ENCODE data around the gene RAI2. TPM values are rescaled to one million over a fixed set of nuclear protein-coding genes. Genes with fewer than 3 reads are reported as not detected.

Gene RAI2
- total and polyA plus RNA-seq, 2 experiments from 2014 or later, result 0.83 to 0.99 TPM

DNA sequence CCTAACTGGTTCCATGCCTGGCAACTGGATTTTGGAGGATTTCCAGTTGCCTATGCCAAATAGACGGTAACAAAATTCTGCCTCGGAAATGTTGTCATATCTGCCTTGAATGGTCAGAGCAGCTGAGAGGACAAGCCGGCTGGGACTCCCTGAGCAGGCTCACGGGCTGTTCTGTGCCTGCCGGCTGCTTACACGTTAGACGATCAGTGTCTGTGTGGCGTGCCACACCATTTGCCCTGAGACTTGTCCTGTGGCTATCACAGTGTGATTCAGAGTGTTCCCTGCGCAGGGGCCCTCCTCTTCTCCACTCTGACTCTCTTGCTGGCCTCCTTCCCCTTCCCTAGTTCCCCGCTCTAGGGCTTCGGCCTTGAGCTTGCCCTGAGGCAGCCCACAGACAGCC is 42.4 kb downstream of the RAI2 start (continued):
- TF ChIP-seq, protein P1, sequence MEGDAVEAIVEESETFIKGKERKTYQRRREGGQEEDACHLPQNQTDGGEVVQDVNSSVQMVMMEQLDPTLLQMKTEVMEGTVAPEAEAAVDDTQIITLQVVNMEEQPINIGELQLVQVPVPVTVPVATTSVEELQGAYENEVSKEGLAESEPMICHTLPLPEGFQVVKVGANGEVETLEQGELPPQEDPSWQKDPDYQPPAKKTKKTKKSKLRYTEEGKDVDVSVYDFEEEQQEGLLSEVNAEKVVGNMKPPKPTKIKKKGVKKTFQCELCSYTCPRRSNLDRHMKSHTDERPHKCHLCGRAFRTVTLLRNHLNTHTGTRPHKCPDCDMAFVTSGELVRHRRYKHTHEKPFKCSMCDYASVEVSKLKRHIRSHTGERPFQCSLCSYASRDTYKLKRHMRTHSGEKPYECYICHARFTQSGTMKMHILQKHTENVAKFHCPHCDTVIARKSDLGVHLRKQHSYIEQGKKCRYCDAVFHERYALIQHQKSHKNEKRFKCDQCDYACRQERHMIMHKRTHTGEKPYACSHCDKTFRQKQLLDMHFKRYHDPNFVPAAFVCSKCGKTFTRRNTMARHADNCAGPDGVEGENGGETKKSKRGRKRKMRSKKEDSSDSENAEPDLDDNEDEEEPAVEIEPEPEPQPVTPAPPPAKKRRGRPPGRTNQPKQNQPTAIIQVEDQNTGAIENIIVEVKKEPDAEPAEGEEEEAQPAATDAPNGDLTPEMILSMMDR (conservative IDR thresholded peaks at IDR 0.05; ENCODE audit: low read depth in 2 of 2), result no peak
- no peak for TF ChIP-seq ZNF331 (CRISPR knock-in tag; IDR thresholded peaks at IDR 0.05; ENCODE audit: low read depth)
- no peak for TF ChIP-seq EZH2 (IDR thresholded peaks at IDR 0.05; ENCODE audit: low read depth, unreplicated experiment)
- TF ChIP-seq POLR2AphosphoS5 (IDR thresholded peaks at IDR 0.05; ENCODE audit: low read depth), result no peak
- TF ChIP-seq NANOG (IDR thresholded peaks at IDR 0.05; ENCODE audit: borderline replicate concordance), result no peak
- TF ChIP-seq ZNF114 (CRISPR knock-in tag; IDR thresholded peaks at IDR 0.05), result no peak
- TF ChIP-seq, protein P2, sequence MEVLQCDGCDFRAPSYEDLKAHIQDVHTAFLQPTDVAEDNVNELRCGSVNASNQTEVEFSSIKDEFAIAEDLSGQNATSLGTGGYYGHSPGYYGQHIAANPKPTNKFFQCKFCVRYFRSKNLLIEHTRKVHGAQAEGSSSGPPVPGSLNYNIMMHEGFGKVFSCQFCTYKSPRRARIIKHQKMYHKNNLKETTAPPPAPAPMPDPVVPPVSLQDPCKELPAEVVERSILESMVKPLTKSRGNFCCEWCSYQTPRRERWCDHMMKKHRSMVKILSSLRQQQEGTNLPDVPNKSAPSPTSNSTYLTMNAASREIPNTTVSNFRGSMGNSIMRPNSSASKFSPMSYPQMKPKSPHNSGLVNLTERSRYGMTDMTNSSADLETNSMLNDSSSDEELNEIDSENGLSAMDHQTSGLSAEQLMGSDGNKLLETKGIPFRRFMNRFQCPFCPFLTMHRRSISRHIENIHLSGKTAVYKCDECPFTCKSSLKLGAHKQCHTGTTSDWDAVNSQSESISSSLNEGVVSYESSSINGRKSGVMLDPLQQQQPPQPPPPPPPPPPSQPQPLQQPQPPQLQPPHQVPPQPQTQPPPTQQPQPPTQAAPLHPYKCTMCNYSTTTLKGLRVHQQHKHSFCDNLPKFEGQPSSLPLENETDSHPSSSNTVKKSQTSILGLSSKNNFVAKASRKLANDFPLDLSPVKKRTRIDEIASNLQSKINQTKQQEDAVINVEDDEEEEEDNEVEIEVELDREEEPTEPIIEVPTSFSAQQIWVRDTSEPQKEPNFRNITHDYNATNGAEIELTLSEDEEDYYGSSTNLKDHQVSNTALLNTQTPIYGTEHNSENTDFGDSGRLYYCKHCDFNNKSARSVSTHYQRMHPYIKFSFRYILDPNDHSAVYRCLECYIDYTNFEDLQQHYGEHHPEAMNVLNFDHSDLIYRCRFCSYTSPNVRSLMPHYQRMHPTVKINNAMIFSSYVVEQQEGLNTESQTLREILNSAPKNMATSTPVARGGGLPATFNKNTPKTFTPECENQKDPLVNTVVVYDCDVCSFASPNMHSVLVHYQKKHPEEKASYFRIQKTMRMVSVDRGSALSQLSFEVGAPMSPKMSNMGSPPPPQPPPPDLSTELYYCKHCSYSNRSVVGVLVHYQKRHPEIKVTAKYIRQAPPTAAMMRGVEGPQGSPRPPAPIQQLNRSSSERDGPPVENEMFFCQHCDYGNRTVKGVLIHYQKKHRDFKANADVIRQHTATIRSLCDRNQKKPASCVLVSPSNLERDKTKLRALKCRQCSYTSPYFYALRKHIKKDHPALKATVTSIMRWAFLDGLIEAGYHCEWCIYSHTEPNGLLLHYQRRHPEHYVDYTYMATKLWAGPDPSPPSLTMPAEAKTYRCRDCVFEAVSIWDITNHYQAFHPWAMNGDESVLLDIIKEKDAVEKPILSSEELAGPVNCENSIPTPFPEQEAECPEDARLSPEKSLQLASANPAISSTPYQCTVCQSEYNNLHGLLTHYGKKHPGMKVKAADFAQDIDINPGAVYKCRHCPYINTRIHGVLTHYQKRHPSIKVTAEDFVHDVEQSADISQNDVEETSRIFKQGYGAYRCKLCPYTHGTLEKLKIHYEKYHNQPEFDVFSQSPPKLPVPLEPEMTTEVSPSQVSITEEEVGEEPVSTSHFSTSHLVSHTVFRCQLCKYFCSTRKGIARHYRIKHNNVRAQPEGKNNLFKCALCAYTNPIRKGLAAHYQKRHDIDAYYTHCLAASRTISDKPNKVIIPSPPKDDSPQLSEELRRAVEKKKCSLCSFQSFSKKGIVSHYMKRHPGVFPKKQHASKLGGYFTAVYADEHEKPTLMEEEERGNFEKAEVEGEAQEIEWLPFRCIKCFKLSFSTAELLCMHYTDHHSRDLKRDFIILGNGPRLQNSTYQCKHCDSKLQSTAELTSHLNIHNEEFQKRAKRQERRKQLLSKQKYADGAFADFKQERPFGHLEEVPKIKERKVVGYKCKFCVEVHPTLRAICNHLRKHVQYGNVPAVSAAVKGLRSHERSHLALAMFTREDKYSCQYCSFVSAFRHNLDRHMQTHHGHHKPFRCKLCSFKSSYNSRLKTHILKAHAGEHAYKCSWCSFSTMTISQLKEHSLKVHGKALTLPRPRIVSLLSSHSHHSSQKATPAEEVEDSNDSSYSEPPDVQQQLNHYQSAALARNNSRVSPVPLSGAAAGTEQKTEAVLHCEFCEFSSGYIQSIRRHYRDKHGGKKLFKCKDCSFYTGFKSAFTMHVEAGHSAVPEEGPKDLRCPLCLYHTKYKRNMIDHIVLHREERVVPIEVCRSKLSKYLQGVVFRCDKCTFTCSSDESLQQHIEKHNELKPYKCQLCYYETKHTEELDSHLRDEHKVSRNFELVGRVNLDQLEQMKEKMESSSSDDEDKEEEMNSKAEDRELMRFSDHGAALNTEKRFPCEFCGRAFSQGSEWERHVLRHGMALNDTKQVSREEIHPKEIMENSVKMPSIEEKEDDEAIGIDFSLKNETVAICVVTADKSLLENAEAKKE (CRISPR knock-in tag; IDR thresholded peaks at IDR 0.05), result no peak
- no peak for TF ChIP-seq CREB1 (CRISPR knock-in tag; IDR thresholded peaks at IDR 0.05; ENCODE audit: low read depth)
- TF ChIP-seq EZH2phosphoT487 (IDR thresholded peaks at IDR 0.05; ENCODE audit: unreplicated experiment), result no peak
